Measurements from ENCODE around the gene DPM1. TPM values are rescaled to one million over a fixed set of nuclear protein-coding genes. Genes with fewer than 3 reads are reported as not detected.
A peak's percentile ranks its signal among the peaks of the same experiment; 100 is the strongest.

DPM1 gene
- total RNA-seq = 10 to 100 TPM; 31.6 to 61.6 TPM

GRCh38 chr20:50957798-50958614, at the start of gene DPM1:
TSS of gene DPM1 (minus strand) at chr20:50958532. CDS start at chr20:50958523, 9 bp downstream.
- DNase-seq (ENCODE audit: low spot score) = peak; percentile 87
- Histone ChIP-seq H3K4me1 (replicated peaks) (peaks cover 5% of the 10 kb centered on the region), H3K36me3 (no peaks in the 10 kb centered on the region), H3K27ac (peak within 1 kb of the TSS; percentile 82 to 93), H3K27me3 (replicated peaks; ENCODE audit: insufficient read depth) (no peaks in the 10 kb centered on the region), H3K9me3 (no peaks in the 10 kb centered on the region), H3K4me3 (peak within 1 kb of the TSS; percentile 71 to 89)
- under 1% methylated on average over 44 of the region's 52 CpGs for WGBS
- TF ChIP-seq CTCF (IDR thresholded peaks at IDR 0.05) (no peak), POLR2AphosphoS5 (IDR thresholded peaks at IDR 0.05) (peak; percentile 96), POLR2A (IDR thresholded peaks at IDR 0.05) (peak; percentile 81)
- intact Hi-C loops (cut with DNase I) = no loop called here

- Histone ChIP-seq H3K36me3 (no peaks in the 10 kb centered on the region), H3K4me3 (no peak overlapping the region), H3K9me3 (no peaks in the 10 kb centered on the region), H3K27ac (no peak overlapping the region), H3K27me3 (replicated peaks; ENCODE audit: insufficient read depth) (no peaks in the 10 kb centered on the region), H3K4me1 (replicated peaks) (no peaks in the 10 kb centered on the region)
- intact Hi-C loops (cut with DNase I) = no loop called here
- TF ChIP-seq CTCF (IDR thresholded peaks at IDR 0.05) = no peak
- no peak for TF ChIP-seq POLR2AphosphoS5 (IDR thresholded peaks at IDR 0.05)
- no peak for TF ChIP-seq POLR2A (IDR thresholded peaks at IDR 0.05)
- no peak for DNase-seq (ENCODE audit: low spot score)
- WGBS = 95% methylated on average over 7 of the region's 7 CpGs
These were observed 46.9 kb upstream of the DPM1 start for GRCh38 chr20:51005214-51005613.

GRCh38 chr20:51004781-51005180, 46.4 kb upstream of the DPM1 start:
- intact Hi-C loops (cut with DNase I) = no loop called here
- Histone ChIP-seq H3K27me3 (replicated peaks; ENCODE audit: insufficient read depth) (no peaks in the 10 kb centered on the region), H3K27ac (no peak overlapping the region), H3K4me3 (no peak overlapping the region), H3K9me3 (no peaks in the 10 kb centered on the region), H3K4me1 (replicated peaks) (no peaks in the 10 kb centered on the region), H3K36me3 (no peaks in the 10 kb centered on the region)
- 96% methylated on average over 9 of the region's 9 CpGs for whole genome bisulfite sequencing
- no peak for DNase-seq (ENCODE audit: low spot score)
- no peak for TF ChIP-seq POLR2AphosphoS5 (IDR thresholded peaks at IDR 0.05)
- TF ChIP-seq POLR2A (IDR thresholded peaks at IDR 0.05) = no peak
- TF ChIP-seq CTCF (IDR thresholded peaks at IDR 0.05) = no peak

GRCh38 chr20:51004305-51004727, 46.0 kb upstream of the DPM1 start:
- Histone ChIP-seq H3K4me1 (replicated peaks) (no peaks in the 10 kb centered on the region), H3K4me3 (no peak overlapping the region), H3K27ac (no peak overlapping the region), H3K36me3 (no peaks in the 10 kb centered on the region), H3K9me3 (no peaks in the 10 kb centered on the region), H3K27me3 (replicated peaks; ENCODE audit: insufficient read depth) (no peaks in the 10 kb centered on the region)
- no peak for DNase-seq (ENCODE audit: low spot score)
- intact Hi-C loops (cut with DNase I) = no loop called here
- TF ChIP-seq POLR2A (IDR thresholded peaks at IDR 0.05) (no peak), POLR2AphosphoS5 (IDR thresholded peaks at IDR 0.05) (no peak), CTCF (IDR thresholded peaks at IDR 0.05) (no peak)
- 94% methylated on average over 44 of the region's 44 CpGs for WGBS

- no peak overlapping the region for H3K4me3 ChIP-seq
- DNase-seq (ENCODE audit: low spot score) = no peak
- TF ChIP-seq CTCF (IDR thresholded peaks at IDR 0.05) = no peak
- no peak for TF ChIP-seq POLR2A (IDR thresholded peaks at IDR 0.05)
- TF ChIP-seq POLR2AphosphoS5 (IDR thresholded peaks at IDR 0.05) = no peak
- no peaks in the 10 kb centered on the region for H3K27me3 ChIP-seq (replicated peaks; ENCODE audit: insufficient read depth)
- intact Hi-C loops (cut with DNase I) = no loop called here
- 67% methylated on average over 21 of the region's 21 CpGs for WGBS
- no peaks in the 10 kb centered on the region for H3K9me3 ChIP-seq
- H3K4me1 ChIP-seq (replicated peaks) = no peaks in the 10 kb centered on the region
- no peaks in the 10 kb centered on the region for H3K36me3 ChIP-seq
- no peak overlapping the region for H3K27ac ChIP-seq
These were observed 45.4 kb upstream of the DPM1 start for GRCh38 chr20:51003753-51004152.
